Glomerular endothelial cell (primary cell): ENCODE results near the gene CPNE4. TPM values are rescaled to one million over a fixed set of nuclear protein-coding genes. Genes with fewer than 3 reads are reported as not detected.

Experiments used
- DNase-seq: peaks from one replicate; pipeline ENCODE4 v3.0.0-alpha.2; 2011; ENCODE audit warnings: low read depth, low spot score; ENCODE audit errors: extremely low read depth
- total RNA-seq: library from RNA; depleted of rRNA; stranded (reverse); fragments of >200 nt; gene quantifications from 2 replicates; pipeline ENCODE4 v1.2.3, GENCODE V29; 2015

CPNE4 gene
- total RNA-seq, 1 donor from 2014 or later, result not detected

- no peak for DNase-seq
Observed at GRCh38 chr3:131747466-131747865, 287.3 kb downstream of the CPNE4 start.

- DNase-seq, result no peak
Observed at GRCh38 chr3:131744765-131745164, 290.0 kb downstream of the CPNE4 start.

GRCh38 chr3:131743126-131743525, 291.7 kb downstream of the CPNE4 start:
- DNase-seq, result no peak

GRCh38 chr3:131739211-131739610, 295.6 kb downstream of the CPNE4 start:
- no peak for DNase-seq

DNA sequence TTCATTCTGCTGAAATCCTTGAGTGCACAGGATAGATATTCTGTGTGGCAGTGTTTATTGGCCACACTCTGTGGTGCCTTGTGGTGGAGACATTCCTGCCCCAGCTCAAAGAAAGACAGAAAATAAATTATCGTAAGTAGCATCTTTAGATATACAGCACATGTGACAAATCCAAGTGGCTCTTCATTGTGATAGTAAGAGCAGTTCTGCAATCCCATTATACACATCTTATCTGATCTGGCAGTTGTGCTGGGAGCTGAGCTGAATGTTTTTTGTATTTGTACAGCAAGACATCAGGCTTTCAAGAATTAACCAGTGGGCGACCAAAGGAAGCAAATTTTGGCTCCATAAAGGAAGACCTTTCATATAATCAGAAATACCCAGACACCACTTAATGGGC, 296.7 kb downstream of the CPNE4 start:
- no peak for DNase-seq

- no peak for DNase-seq
Observed at GRCh38 chr3:131735544-131735943, 299.3 kb downstream of the CPNE4 start.

DNA sequence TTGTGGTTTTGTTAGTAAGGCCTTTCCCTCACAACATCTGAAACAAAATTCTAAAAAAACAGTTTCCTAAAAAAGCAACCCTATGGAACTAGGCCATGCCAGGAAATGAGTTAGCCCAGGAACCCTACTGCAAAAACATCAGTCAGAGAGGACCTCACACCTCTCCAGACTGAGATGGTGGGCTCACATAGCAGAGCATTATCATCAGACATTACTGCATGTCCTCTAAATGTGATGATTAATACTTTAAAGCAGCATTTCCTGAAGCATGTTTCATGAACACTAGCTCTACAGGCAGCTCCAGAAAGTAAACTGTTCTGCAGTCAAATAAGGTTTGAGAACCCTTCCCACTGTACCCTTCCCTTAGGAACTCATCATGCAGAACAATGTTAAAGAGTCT, 299.7 kb downstream of the CPNE4 start:
- DNase-seq, result no peak

GRCh38 chr3:131733086-131733841, 301.6 kb downstream of the CPNE4 start:
- no peak for DNase-seq

DNA sequence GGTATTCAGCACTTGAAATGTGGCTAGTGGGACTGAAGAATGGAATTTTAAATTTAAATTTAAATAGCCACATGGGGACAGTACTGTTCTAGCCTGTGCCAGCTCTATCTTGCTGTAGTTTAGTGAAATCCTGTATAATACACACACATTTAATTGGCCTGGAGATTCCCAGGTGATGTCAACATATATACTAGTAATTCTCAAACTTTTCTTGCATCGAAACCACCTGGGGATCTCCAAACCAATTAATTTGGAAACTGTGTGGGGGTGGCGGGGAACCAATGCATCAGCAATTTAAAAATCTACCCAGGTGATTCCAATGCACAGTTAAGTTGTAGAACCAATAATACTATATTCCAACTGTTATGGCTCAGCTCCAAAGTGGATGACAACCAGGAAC, 303.1 kb downstream of the CPNE4 start:
- no peak for DNase-seq

DNA sequence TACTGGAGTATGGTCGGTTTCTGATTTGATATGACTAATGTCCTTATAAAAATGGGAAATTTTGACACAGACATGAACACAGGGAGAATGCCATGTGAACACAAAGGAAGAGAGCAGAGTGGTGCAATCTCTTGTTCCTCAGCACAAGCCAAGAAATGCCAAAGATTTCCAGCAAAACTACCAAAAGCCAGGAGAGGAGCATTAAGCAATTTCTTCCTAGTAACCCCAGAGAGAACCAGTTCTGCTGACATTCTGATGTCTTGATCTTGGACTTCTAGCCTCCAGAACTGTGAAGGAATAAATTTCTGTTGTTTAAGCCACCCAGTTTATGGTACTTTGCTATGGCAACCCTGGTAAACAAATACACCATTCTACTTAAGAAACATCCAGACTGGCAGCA, 304.2 kb downstream of the CPNE4 start:
- no peak for DNase-seq

- DNase-seq, result no peak
Observed at GRCh38 chr3:131729643-131730017, 305.2 kb downstream of the CPNE4 start.

DNA sequence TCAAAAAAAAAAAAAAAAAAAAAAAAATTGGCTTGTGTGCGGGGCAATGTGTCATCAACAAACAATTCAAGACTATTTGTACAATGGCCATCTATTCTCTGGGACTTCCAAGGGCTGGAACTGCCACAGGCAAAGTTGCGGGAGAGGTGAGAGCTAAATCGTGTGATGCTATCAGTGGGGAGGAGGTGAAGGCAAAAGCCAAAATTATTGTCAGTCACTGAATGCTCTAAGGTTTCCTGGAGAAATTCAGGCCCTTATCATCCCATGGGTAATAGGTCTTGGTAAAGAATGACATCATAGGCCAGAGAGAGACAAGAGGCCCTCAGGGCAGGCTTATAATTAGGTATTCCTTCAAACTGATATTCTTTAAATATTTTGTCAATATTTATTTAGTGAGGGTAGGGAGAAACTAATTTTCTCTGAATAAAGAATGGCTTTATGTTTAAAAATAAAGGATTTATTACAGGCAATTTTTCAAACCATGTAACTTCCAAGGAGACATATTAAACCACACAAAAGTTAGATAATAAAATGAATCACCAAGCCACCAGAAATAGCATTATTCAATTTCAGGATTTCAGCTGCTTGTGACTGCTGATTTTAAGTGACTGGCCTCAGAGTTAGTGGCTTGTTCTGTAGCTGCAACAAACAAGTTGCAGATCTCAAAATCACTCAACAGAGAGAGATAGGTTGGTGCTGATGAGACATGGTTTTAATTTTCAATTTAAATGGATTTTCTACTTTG, 305.7 kb downstream of the CPNE4 start:
- DNase-seq, result no peak

GRCh38 chr3:131725414-131725813, 309.4 kb downstream of the CPNE4 start:
- no peak for DNase-seq

DNA sequence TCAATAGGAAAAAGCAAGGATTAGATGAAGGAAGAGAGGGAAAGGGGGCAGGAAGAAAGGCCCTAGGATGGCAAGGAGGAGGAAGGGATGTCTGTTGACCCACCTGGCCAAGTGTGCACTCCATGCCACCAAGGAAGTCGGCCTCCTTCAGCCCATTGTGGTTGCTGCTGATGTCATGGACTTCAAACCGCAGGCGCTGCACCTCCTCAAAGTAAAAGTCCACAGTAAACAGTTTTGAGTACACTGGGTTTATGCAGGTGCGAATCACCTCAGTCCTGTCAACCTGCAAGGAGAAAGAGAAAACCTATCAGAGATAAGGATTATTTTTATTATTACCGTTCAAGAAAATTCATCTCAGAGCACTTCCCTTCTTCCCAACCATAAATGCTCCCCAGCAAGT, 311.5 kb downstream of the CPNE4 start:
- DNase-seq, result no peak

DNA sequence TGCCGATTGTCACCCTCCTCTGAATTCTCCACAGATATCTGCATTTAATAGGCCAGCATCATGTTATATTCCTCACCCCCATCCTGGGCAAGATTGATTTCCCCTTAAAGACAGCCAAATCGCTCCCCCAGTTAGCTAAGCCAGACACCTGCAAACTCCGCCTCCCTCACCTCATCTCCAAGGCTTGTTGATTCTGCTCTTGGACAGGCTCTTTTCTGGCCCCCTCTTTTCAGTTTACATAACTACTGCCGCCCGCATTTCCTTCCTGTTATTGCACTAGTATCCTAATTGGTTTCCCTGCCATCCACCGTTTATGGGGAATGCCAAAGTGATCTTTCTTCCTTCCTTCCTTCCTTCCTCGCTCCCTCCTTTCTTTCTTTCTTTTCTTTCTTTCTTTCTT, 317.3 kb downstream of the CPNE4 start:
- no peak for DNase-seq

DNA sequence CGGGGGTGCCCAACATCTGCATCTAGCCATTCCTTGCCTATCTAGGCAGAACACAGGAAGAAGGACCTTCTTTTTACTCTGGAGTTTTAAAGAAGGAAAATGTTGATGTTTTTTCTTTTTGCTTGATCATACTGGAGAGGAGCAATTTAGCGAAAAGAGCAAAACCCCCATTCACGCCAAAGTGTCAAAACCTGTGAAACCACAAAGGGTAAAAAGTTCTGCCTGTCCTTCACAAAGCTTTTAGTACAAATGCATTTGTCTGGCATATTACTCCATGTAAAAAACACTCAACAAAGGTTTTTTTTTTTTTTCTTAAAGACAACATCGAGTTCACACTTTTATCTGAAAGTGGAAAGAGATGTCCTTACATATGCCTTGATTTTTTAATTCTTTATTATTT, 317.9 kb downstream of the CPNE4 start:
- no peak for DNase-seq

- no peak for DNase-seq
Observed at GRCh38 chr3:131716007-131716406, 318.8 kb downstream of the CPNE4 start.

GRCh38 chr3:131714585-131715220, 320.1 kb downstream of the CPNE4 start:
- no peak for DNase-seq

DNA sequence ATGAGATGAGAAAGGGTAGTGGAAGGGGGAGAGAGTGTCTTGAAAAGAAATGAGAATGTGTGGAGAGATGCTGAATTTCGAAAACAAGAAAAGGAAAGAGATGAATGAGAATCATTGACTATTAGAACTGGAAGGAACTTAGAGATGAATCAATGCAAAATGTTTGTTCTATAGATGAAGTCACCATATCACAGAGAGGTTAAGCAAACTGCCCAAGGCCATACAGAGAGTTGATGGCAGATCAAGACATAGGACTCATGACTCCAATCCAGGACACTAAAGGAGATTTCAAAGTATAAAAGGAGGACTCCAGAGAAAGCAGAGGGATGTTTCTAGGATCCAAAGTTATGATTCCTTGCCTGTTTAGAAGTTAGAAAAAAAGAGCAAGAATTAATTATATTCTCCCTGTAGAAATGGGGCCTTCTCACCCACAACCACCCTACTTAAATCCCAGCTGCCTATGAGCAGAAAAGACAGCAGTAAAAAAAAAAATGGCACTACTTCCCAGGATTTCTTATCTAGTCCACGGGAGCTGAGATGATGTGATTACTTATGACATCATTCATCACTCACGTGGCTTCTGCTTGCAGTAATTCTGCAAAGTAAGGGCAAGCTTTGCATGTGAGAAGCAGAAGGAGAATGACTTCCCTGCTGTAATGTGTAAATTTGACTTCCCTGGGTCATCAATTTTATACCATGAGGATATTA, 321.2 kb downstream of the CPNE4 start:
- DNase-seq, result no peak

GRCh38 chr3:131712662-131713061, 322.2 kb downstream of the CPNE4 start:
- no peak for DNase-seq

DNA sequence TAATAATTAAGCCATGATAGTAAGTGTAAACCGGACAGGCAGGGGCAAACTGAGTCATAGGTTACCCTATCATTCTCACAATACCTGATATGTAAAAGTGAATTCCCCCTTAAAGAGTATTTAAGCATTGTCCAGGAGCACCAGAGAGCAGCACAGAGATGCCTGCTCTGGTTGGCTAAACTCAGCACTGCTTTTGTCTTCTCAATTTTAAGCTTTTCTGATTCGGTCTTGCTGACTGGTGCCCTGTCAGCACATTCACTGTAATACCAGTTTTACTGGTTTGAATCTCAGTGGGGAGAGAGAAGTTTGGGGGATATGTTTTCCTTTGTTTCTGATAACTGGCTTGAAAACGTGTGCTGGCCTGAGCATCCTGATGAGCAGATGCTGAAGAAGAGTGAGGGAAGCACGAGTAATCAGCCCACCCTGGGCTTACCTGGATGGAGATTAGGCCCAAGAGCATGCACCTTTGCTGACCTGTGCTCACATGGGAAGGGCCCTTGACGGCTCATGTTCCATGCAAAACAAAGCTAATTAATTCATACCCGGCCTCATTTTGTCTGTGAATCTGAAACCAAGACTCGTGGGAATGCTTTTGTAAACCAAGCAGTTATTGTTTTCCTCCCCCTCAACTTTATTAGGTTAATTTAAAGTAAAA, 323.6 kb downstream of the CPNE4 start:
- DNase-seq, result no peak
